ENCODE data around the gene CD200R1L. TPM values are rescaled to one million over a fixed set of nuclear protein-coding genes. Genes with fewer than 3 reads are reported as not detected.

Gene CD200R1L
- total RNA-seq, 1 experiment from 2014 or later, result not detected

DNA sequence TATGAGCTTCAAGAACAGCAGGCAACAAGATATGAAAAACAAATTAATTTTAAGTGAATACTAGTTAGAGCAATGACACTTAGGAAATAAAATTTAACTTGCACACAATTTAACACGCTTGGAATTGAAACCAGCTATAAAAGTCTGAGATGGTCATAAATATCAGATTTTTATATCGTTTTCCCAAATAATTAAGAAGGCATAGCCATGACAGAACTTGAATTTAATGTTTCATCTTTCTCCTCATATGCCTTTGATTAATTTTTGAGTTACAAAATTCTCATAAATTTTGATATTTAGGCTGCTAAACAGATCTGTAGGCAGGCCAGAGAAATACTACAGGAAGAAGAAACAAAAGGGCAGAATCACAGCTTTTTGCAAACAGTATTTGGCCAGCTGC, 38.5 kb downstream of the CD200R1L start:
- ATAC-seq (no peak), DNase-seq (ENCODE audit: low spot score) (no peak)
- no peak overlapping the region for H3K4me3 Mint-ChIP-seq
- ChIA-PET CTCF (interaction anchor here (1.9 kb wide), 1 partner anchor 73 kb away, joined by 11 read pairs; no protein-coding TSS in a partner anchor), POLR2A (no interaction called here)
- peaks cover 6% of the 10 kb centered on the region; the same call in 1 of the 2 replicates for H3K9me3 Mint-ChIP-seq
- peaks cover 1% of the 10 kb centered on the region for H3K4me1 Mint-ChIP-seq
- no peaks in the 10 kb centered on the region for H3K36me3 Mint-ChIP-seq
- no peak overlapping the region for H3K27ac Mint-ChIP-seq
- H3K27me3 Mint-ChIP-seq (ENCODE audit: low read depth), result no peaks in the 10 kb centered on the region
- TF ChIP-seq JAZF1 (CRISPR knock-in tag; IDR thresholded peaks at IDR 0.05) (no peak), NR2C2 (CRISPR knock-in tag; IDR thresholded peaks at IDR 0.05) (no peak), HMGXB4 (CRISPR knock-in tag; IDR thresholded peaks at IDR 0.05) (no peak), NFYB (CRISPR knock-in tag; conservative IDR thresholded peaks at IDR 0.05; ENCODE audit: low read depth) (no peak), ZNF396 (CRISPR knock-in tag; IDR thresholded peaks at IDR 0.05; ENCODE audit: borderline replicate concordance) (no peak), GTF2I (CRISPR knock-in tag; conservative IDR thresholded peaks at IDR 0.05) (no peak), AR (CRISPR knock-in tag; IDR thresholded peaks at IDR 0.05) (no peak), ZNF219 (CRISPR knock-in tag; IDR thresholded peaks at IDR 0.05; ENCODE audit: borderline replicate concordance) (no peak), ZBTB21 (CRISPR knock-in tag; IDR thresholded peaks at IDR 0.05; ENCODE audit: borderline replicate concordance) (no peak), ATF1 (CRISPR knock-in tag; IDR thresholded peaks at IDR 0.05) (no peak), ZNF512 (CRISPR knock-in tag; IDR thresholded peaks at IDR 0.05; ENCODE audit: borderline replicate concordance) (no peak), MXD4 (CRISPR knock-in tag; IDR thresholded peaks at IDR 0.05; ENCODE audit: borderline replicate concordance) (no peak), CBFB (CRISPR knock-in tag; IDR thresholded peaks at IDR 0.05; ENCODE audit: low read depth) (no peak), SMAD3 (CRISPR knock-in tag; IDR thresholded peaks at IDR 0.05; ENCODE audit: borderline replicate concordance) (no peak), HMGA2 (CRISPR knock-in tag; IDR thresholded peaks at IDR 0.05) (no peak), ETV6 (CRISPR knock-in tag; IDR thresholded peaks at IDR 0.05) (no peak)
- TF ChIP-seq, protein P1, sequence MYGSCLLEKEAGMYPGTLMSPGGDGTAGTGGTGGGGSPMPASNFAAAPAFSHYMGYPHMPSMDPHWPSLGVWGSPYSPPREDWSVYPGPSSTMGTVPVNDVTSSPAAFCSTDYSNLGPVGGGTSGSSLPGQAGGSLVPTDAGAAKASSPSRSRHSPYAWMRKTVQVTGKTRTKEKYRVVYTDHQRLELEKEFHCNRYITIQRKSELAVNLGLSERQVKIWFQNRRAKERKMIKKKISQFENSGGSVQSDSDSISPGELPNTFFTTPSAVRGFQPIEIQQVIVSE (CRISPR knock-in tag; IDR thresholded peaks at IDR 0.05; ENCODE audit: borderline replicate concordance), result no peak
- TF ChIP-seq, protein P2, sequence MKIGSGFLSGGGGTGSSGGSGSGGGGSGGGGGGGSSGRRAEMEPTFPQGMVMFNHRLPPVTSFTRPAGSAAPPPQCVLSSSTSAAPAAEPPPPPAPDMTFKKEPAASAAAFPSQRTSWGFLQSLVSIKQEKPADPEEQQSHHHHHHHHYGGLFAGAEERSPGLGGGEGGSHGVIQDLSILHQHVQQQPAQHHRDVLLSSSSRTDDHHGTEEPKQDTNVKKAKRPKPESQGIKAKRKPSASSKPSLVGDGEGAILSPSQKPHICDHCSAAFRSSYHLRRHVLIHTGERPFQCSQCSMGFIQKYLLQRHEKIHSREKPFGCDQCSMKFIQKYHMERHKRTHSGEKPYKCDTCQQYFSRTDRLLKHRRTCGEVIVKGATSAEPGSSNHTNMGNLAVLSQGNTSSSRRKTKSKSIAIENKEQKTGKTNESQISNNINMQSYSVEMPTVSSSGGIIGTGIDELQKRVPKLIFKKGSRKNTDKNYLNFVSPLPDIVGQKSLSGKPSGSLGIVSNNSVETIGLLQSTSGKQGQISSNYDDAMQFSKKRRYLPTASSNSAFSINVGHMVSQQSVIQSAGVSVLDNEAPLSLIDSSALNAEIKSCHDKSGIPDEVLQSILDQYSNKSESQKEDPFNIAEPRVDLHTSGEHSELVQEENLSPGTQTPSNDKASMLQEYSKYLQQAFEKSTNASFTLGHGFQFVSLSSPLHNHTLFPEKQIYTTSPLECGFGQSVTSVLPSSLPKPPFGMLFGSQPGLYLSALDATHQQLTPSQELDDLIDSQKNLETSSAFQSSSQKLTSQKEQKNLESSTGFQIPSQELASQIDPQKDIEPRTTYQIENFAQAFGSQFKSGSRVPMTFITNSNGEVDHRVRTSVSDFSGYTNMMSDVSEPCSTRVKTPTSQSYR (CRISPR knock-in tag; IDR thresholded peaks at IDR 0.05), result no peak
- TF ChIP-seq, protein P3, sequence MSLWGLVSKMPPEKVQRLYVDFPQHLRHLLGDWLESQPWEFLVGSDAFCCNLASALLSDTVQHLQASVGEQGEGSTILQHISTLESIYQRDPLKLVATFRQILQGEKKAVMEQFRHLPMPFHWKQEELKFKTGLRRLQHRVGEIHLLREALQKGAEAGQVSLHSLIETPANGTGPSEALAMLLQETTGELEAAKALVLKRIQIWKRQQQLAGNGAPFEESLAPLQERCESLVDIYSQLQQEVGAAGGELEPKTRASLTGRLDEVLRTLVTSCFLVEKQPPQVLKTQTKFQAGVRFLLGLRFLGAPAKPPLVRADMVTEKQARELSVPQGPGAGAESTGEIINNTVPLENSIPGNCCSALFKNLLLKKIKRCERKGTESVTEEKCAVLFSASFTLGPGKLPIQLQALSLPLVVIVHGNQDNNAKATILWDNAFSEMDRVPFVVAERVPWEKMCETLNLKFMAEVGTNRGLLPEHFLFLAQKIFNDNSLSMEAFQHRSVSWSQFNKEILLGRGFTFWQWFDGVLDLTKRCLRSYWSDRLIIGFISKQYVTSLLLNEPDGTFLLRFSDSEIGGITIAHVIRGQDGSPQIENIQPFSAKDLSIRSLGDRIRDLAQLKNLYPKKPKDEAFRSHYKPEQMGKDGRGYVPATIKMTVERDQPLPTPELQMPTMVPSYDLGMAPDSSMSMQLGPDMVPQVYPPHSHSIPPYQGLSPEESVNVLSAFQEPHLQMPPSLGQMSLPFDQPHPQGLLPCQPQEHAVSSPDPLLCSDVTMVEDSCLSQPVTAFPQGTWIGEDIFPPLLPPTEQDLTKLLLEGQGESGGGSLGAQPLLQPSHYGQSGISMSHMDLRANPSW (CRISPR knock-in tag; conservative IDR thresholded peaks at IDR 0.05; ENCODE audit: low read depth), result no peak

All from WTC11 (cell line).